Measurements from ENCODE around the gene CYSTM1.

DNA sequence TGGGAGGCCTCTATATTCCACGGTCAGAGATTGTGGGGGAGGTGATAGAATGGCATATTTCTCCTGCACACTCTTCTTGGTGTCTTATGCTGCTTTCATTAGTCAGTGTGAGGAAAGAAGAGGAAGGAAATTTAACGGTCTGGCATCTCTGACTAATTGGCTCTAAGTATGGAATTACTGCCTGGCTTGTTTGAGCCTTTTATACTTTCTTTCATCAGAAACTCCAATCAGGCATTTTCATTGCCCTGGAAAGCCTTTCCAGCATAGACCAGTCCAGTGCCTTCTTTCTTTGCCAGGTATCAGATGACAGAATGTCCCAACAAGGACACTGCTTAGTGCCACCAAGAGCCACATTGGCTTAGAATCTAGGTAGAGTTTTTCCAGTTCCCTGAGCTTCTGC is 30.2 kb downstream of the CYSTM1 start:
- no peak for TF ChIP-seq POLR2AphosphoS5 (IDR thresholded peaks at IDR 0.05; ENCODE audit: insufficient read depth in 1 of 2, low read depth in 1 of 2)
- TF ChIP-seq POLR2A (IDR thresholded peaks at IDR 0.05): no peak
